UCSD-AML1 (cell line): ENCODE results near the gene SUGCT.
"Not testable (repeated sequence)": the region's sequence is repeated elsewhere in the genome, so short reads cannot be mapped to it uniquely, and the experiment has no call there.

Experiments
- DNase-seq: peaks from one replicate; lab custom pipeline; 2025; ENCODE audit not compliant: unreplicated experiment; lab: John Stamatoyannopoulos, UW

Gene SUGCT

DNA sequence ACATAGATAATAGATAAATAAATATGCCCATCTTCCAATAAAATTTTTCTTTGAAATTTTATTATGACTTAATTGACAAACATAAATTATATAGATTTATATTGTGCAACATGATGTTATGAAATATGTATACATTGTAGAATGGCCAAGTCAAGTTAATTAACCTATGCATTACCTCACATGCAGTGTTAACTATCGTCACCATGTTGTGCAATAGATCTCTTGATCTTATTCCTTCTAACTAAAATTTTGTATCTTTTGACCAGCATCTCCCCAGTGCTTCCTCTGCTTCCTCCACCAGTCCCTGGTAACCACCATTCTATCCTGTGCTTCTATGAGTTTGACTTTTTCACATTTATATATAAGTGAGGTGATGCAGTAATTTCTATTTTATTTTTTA lies 259.6 kb downstream of the SUGCT start:
- DNase-seq = no peak

DNA sequence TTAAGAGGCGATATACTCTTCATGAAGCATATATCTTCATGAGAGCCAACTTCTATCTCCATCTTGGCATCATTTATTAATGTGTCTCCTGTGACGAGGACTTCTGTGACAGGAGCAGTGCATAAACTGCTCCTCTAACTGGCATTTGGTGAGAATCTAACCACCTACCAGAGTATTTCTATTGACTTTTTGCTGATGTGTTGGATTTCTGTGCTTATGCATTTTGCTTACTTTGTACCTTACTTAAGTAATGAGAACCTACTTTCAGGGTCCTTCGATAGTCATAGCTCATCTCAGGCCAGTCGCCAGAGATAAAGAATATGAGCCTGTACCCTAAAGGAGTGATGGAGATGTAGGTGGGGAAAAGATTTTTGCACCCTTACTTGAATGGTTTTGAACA lies 265.7 kb downstream of the SUGCT start:
- DNase-seq = no peak

GRCh38 chr7:40401406-40401805 lies 266.6 kb downstream of the SUGCT start:
- no peak for DNase-seq

- DNase-seq = no peak
These were observed 267.9 kb downstream of the SUGCT start for GRCh38 chr7:40402661-40403060.

GRCh38 chr7:40403703-40404476 lies 269.1 kb downstream of the SUGCT start:
- DNase-seq = no peak

DNA sequence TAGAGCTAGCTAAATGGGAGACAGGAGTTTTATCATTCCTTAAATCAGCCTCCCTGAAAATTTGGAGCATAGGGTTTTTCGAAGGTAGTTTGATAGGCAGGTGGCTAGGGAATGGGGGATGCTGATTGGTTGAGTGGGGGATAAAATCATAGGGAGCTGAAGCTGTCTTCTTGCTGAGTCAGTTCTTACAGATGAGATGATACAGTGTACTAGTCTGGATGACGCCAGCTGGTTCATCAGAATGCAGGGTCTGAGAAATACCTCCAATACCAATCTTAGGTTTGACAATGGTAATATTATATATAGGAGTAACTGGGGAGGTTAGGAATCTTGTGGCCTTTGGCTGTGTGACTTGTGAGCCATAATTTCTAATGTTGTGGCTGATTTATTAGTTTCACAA lies 271.2 kb downstream of the SUGCT start:
- DNase-seq = no peak

DNA sequence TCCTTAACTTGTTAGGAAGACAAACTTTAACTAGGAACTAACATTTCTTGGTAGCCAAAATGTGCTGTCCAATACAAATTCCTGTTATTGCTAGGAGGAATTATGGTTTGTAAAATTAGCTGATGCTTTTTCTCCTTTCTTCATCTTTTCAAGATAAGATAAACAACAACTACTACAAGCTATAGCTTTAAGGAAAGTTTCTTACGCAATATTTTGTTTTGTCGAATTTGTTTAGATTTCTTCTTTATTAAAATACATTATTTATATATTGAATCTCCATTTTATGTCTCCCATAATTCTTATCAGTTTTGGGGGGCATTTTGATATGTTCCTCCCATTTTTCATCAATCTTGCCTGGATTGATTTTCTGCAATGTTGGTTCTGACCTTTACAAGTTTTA lies 277.5 kb downstream of the SUGCT start:
- no peak for DNase-seq

DNA sequence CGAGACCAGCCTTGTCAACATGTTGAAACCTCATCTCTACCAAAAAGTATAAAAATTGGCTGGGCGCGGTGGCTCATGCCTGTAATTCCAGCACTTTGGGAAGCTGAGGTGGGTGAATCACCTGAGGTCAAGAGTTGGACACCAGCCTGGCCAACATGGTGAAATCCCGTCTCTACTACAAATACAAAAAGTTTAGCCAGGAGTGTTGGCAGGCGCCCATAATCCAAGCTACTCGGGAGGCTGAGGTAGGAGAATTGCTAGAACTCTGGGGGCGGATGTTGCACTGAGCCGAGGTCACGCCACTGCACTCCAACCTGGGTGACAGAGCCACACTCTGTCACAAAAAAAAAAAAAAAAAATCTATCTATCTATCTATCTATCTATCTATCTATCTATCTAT lies 279.9 kb downstream of the SUGCT start:
- DNase-seq = not testable (repeated sequence)

DNA sequence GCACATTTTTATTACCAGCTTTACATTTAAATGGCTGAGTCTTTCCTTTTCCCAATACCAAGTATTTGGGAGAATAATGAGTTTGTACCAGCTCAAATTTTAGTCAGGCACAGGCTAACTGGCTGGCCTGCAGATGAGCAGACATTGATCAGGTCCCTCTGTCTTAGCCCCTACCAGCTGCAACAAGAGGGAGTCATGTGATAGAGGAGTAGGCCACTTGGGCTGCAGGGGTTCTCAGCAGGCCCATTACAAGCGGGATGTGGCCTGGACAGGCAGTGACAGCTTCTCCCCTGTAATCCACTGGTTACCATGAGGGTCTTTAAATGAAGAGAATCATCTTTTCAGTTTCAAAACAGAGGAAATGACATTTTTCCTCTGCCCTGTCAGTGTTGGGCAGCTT lies 283.6 kb downstream of the SUGCT start:
- no peak for DNase-seq

DNA sequence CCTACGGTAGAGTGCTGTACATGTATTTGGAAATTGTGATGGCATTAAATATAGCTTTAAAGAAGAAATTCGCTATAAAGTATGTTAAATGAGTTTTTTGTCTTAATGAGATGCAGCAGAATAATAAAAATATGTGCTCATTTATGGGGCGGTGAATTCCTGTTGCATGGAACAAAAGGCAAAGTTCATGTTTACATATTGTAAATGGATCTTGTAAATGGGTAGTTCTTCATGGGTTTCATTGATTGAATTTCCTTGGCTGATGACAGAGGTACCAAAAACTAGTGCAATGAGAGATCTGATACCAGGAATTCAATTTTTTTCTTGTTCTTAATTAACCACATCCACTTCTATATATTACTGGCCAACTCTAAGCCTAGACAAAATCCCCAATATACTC lies 284.2 kb downstream of the SUGCT start:
- DNase-seq = no peak

DNA sequence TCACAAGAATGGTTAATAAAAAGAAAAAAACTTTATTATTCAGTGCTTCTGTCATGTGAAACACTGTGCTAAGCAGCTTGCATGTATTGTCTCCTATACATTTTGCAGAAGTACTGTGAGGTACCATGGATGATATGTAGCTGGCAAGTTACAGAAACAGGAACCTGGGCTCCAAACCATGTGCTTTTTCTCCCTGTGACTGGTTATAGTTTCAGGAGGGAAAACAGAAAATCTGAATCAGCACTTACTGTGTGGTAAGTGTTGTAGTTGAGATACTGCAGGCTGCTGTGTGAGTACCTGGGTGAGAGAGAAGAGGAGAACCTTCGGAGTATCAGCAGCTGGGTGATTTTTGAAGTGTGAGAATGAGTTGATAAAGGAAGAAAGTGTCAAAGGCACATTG lies 285.0 kb downstream of the SUGCT start:
- no peak for DNase-seq

DNA sequence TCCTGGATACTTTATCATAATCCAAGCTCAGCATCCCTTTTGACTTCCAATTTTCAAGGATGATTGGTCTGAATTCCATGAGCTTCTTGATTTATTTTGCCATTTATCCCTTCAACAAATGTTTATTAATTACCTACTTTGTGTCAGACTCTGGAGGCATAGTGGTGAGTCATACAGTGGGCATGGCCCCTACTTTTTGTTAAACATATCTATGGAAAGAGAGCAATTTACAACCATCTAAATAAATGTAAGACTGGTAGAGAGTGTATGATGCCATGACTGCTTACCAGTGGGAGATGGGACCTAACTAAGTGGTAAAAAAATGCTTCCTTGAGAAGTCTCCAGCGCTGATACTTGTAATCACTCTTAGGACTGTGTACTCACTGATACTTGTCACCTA lies 286.6 kb downstream of the SUGCT start:
- no peak for DNase-seq

DNA sequence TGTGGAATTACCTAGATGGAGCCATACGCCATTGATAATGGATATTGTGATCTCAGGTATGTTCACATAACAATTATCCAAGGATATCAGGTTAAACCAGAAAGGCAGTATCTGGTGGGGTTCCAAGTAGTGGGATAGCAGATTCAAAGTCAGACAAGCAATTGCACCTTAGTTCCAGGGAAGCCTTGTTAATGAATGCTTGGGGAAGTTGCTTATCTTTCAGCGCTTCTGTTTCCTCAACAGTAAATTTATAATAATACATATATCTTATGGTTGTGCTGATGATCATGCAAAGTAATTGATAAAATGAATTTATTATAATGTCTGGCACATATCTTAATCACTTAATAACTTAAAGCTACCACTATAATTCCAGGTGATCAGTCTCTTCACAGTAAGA lies 290.9 kb downstream of the SUGCT start:
- no peak for DNase-seq

DNA sequence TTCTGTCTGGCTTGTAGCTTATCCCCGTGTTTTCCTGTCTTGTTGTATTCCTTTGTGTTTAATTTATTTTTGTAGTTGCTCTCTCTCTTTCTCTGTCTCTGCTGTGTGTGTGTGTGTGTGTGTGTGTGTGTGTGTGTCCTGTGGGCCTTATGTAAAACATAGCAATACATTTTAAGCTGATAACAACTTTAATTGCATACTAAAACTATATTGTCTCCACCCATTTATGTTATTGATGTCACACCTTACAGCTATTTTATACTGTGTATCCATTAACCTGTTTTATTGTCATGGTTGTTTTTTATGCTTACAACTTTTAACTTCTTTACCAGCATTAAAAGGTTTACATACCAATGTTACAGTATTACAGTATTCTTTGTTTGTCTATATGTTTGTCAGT lies 293.6 kb downstream of the SUGCT start:
- no peak for DNase-seq

DNA sequence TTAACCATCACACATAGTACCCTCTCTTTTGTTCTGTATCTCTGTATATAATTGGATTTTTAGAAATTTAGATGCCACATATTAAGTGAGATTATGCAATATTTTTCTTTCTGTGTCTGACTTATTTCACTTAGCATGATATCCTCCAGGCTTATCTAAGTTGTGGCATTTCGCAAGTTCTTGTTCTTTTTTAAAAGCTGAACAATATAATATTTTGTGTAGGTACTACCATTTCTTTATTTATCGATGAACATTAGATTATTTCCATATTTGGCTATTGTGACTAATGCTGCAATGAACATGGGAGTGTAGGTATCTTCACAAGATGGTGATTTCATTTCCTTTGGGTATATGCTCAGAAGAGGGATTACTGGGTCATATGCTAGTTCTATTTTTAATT lies 295.0 kb downstream of the SUGCT start:
- no peak for DNase-seq

DNA sequence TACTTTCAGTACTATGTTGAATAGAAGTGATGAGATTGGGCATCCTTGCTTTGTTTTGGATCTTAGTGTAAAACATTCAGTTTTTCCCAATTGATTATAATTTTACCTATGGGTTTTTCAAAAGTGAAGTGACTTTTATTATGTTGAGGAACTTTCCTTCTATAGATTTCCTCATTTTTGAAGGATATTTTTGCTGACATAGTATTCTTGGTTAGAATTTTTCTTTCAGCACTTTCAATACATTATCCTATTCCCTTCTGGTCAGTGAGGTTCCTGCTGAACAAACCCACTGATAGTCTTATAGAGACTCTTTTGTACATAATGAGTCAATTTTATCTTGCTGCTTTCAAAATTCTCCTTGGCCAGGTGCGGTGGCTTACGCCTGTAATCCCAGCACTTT lies 297.2 kb downstream of the SUGCT start:
- no peak for DNase-seq

DNA sequence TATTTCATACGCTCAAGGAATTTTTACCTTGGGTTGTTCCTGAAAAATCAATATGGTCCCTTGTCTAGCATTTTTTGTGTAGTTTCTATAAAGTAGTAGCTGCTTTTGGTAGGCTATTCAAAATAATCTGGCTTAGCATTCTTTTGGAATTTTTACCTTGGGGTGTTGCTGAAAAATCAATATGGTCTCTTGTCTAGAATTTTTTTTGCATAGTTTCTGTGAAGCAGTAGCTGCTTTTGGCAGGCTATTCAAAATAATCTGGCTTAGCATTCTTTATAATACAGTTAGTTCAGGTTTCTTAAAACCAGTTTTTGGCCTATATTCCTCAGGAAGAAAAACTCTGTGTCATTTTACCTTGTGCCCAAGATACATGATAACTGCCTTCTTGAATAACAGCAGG lies 301.9 kb downstream of the SUGCT start:
- DNase-seq = no peak

- DNase-seq = no peak
These were observed 302.7 kb downstream of the SUGCT start for GRCh38 chr7:40437498-40437897.

GRCh38 chr7:40437936-40438634 lies 303.3 kb downstream of the SUGCT start:
- DNase-seq = no peak

DNA sequence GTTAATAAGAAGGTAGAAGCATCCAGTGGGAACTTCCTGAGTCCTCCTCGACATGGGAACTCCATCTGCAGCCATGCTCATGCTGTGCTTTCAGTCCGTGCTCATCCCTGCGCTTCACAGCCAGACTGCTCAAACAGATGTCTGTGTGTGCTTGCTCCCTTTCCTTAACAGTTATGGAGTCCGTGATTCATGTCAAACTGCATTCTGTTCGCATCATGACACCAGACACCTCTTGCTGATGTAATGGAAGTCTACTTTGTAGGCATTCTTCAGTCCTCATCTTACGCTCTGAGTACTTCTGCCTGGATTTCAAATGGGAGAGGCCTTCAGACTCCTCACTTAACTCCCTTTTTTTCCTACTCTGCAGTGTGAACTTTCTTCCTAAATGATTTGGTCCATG lies 304.9 kb downstream of the SUGCT start:
- DNase-seq = no peak

DNA sequence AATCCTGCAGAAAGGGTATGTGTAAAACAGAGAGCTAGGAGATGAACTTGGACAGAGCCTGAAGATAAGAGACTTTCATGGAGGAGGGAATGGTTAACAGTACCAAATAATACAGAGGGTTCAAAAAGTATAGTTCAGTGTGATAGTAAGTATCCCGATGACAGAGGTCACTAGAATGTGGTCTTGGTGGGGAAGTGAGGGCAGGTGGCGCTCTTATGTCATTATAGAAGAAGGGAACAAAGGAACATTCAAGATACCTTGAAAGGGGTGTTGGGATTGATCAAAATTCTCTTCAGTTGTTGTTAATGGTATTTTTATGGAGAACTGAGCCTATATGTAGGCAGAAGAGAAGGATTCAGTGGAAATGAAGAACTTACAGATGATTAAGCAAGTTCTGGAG lies 312.5 kb downstream of the SUGCT start:
- no peak for DNase-seq

DNA sequence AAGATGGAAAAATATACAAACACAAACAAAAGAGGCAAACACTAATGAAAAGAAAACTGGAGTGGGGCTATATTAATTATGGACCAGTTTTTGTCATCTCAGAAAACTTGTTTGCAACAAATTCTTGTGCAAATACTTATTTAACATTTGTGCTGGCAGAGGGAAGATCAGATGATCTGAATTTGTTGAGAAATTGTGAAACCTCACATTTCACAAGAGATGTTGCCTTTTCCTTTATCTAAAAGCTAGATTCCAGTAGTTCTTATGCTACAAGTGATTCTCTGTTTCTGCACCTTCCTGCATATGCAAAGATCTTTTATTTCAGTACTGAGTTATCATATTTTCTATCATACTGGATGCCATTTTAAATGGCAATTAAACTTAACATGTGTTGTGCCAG lies 320.7 kb downstream of the SUGCT start:
- DNase-seq = no peak
